Measurements from ENCODE around the gene NDUFV1.

DNA sequence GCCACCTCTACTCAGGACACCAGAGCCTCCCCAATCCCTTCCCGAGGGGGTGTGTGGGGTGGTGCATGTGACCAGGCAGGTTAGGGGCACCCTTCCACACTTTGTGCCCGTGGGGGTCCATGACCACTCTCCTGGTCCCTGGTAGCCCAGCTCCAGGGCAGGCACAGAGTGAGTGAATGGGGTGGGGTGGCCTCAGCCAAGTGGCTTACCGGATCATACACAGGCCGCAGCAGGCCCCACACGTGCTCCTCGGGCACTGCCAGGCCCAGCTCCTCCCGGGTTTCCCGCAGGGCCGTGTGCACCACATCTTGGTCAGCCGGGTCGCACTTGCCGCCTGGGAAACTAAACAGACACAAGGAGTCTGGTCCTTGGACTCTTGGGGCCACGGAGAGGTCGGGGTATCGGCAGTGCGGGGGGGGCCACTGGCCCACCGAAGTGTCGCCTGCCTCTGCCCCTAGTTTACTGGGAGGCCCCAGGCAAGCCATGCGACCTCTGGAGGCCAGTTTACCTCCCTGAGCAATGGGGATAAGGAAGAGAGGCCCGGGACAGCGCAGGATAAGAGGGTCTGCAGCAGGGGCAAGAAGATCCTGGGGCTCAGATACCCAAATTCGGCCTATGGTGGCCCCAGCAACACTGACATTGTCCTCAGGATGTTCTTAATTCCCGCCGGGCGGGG lies 22.1 kb downstream of the NDUFV1 start:
- peak; percentile 95 for TF ChIP-seq CTCF (IDR thresholded peaks at IDR 0.05; ENCODE audit: low read depth, low read length, poor library complexity, severe bottlenecking)
- TF ChIP-seq EZH2phosphoT487 (IDR thresholded peaks at IDR 0.05; ENCODE audit: borderline replicate concordance, low read length): no peak
